ENCODE results near the gene FN3K. TPM values are rescaled to one million over a fixed set of nuclear protein-coding genes. Genes with fewer than 3 reads are reported as not detected.
A peak's percentile ranks its signal among the peaks of the same experiment; 100 is the strongest.

FN3K gene
- total and polyA plus RNA-seq, 2 of the 8 experiments (the other 6 are each of a cell fraction or from before 2014, with no cell fraction given) = 0.88 to 14.2 TPM

GRCh38 chr17:82789051-82789592, 53.7 kb downstream of the FN3K start:
- Histone ChIP-seq H3K4me3 (ENCODE audit: extremely low read depth in 1 of 4, insufficient read depth in 2 of 4, low read depth in 3 of 4, low read length in 4 of 4) (no peak overlapping the region), H3K56ac (replicated peaks; ENCODE audit: insufficient read length, low read depth, low read length) (no peak overlapping the region), H4K20me1 (replicated peaks in 1 of 2; ENCODE audit: control insufficient read depth in 1 of 2, insufficient read depth in 2 of 2, low read length in 2 of 2) (peaks cover 8 to 24% of the 10 kb centered on the region in 2 experiments), H4K91ac (replicated peaks; ENCODE audit: insufficient read length, low read length) (no peak overlapping the region), H3K14ac (ENCODE audit: insufficient read length) (no peak overlapping the region), H3K79me1 (ENCODE audit: low read depth, low read length) (peaks cover 27% of the 10 kb centered on the region), H2BK15ac (ENCODE audit: low read length) (no peak overlapping the region), H2BK12ac (ENCODE audit: low read depth, low read length) (no peak overlapping the region), H2AFZ (ENCODE audit: low read length) (no peak overlapping the region), H3K4me1 (replicated peaks in 1 of 4; ENCODE audit: control insufficient read depth in 3 of 4, insufficient read depth in 4 of 4, low read length in 3 of 4) (no peaks in the 10 kb centered on the region), H3K9ac (replicated peaks in 1 of 4; ENCODE audit: extremely low read depth in 1 of 4, low read depth in 3 of 4, low read length in 3 of 4) (peak overlapping the region in 1 of 4 experiments; percentile 22; a peak in 1 of 7 replicates), H3K27me3 (replicated peaks in 1 of 4; ENCODE audit: control insufficient read depth in 3 of 4, extremely low read depth in 1 of 4, insufficient read depth in 3 of 4, low read length in 3 of 4) (no peaks in the 10 kb centered on the region), H3K9me3 (ENCODE audit: insufficient read depth in 2 of 2, low read depth in 1 of 2, low read length in 1 of 2) (no peaks in the 10 kb centered on the region), H3K36me3 (ENCODE audit: control insufficient read depth in 2 of 4, insufficient read depth in 4 of 4, low read length in 3 of 4) (peaks cover 0 to 5% (median 2%) of the 10 kb centered on the region in 4 experiments; a peak in 3 of 8 replicates), H3K27ac (ENCODE audit: low read depth, low read length) (no peak overlapping the region), H3K23me2 (ENCODE audit: low read depth, low read length) (0 out of 2 replicates have a peak, but pooled peaks cover 2% of the 10 kb centered on the region), H3K4me2 (ENCODE audit: insufficient read depth in 1 of 2, low read depth in 2 of 2, low read length in 2 of 2) (no peak overlapping the region), H3K18ac (ENCODE audit: extremely low read depth, low read length) (no peak overlapping the region), H2BK120ac (replicated peaks; ENCODE audit: low read depth, low read length) (no peak overlapping the region), H3K23ac (ENCODE audit: insufficient read length) (no peak overlapping the region), H2AK5ac (ENCODE audit: low read depth, low read length) (no peak overlapping the region), H4K5ac (ENCODE audit: insufficient read length, low read depth, low read length) (no peak overlapping the region), H3K79me2 (ENCODE audit: control insufficient read depth in 1 of 2, insufficient read depth in 2 of 2, low read length in 2 of 2) (peaks cover 0 to 32% of the 10 kb centered on the region in 2 experiments; a peak in 2 of 4 replicates), H4K8ac (ENCODE audit: extremely low read depth, insufficient read depth, low read length) (no peak overlapping the region), H2BK20ac (ENCODE audit: low read length) (no peak overlapping the region), H2BK5ac (ENCODE audit: low read depth, low read length) (peak overlapping the region; percentile 44; the same call in 1 of the 2 replicates), H3K4ac (replicated peaks; ENCODE audit: insufficient read length, low read depth, low read length) (no peak overlapping the region)
- POLR2A ChIA-PET (ENCODE audit: partially characterized antibody) = no interaction called here
- no peak for FAIRE-seq
- CTCF ChIA-PET (ENCODE audit: partially characterized antibody) = interaction anchor here (1.1 to 1.2 kb wide), 3 partner anchors 14 to 216 kb away, joined by 3 to 5 read pairs (median 4); no protein-coding TSS in a partner anchor
- no peak for DNase-seq (ENCODE audit: low read depth in 1 of 2, low spot score in 2 of 2)
- 90% methylated on average over 17 of the region's 19 CpGs; no CpG with 5 or more reads in 1 of the 2 experiments for WGBS, 2 experiments (ENCODE audit: extremely low coverage in 1 of 2, insufficient coverage in 1 of 2, insufficient read length in 1 of 2, insufficient replicate concordance in 2 of 2, low coverage in 1 of 2, low lambda C conversion rate in 2 of 2, missing lambda C conversion rate in 1 of 2)
- TF ChIP-seq JUND (IDR thresholded peaks at IDR 0.05; ENCODE audit: low read length) (no peak), YY1 (IDR thresholded peaks at IDR 0.05; ENCODE audit: low read depth, low read length) (no peak), GTF2F1 (IDR thresholded peaks at IDR 0.05; ENCODE audit: borderline replicate concordance, low read depth, low read length) (no peak), MAFK (IDR thresholded peaks at IDR 0.05; ENCODE audit: low read depth, low read length) (no peak), RAD21 (IDR thresholded peaks at IDR 0.05 in 1 of 2, conservative IDR thresholded peaks at IDR 0.05 in 1 of 2; ENCODE audit: low read depth in 2 of 2, low read length in 2 of 2) (no peak), SUZ12 (IDR thresholded peaks at IDR 0.05; ENCODE audit: low read length) (no peak), EZH2 (IDR thresholded peaks at IDR 0.05; ENCODE audit: low read depth, low read length, severe bottlenecking) (no peak), SIX5 (IDR thresholded peaks at IDR 0.05; ENCODE audit: low read depth, low read length) (no peak), JUN (IDR thresholded peaks at IDR 0.05; ENCODE audit: low read depth, low read length) (no peak), TBP (IDR thresholded peaks at IDR 0.05; ENCODE audit: low read depth, low read length) (no peak), SIN3A (conservative IDR thresholded peaks at IDR 0.05 in 1 of 2, IDR thresholded peaks at IDR 0.05 in 1 of 2; ENCODE audit: low read depth in 1 of 2, low read length in 2 of 2) (no peak)
- TF ChIP-seq, protein P1, sequence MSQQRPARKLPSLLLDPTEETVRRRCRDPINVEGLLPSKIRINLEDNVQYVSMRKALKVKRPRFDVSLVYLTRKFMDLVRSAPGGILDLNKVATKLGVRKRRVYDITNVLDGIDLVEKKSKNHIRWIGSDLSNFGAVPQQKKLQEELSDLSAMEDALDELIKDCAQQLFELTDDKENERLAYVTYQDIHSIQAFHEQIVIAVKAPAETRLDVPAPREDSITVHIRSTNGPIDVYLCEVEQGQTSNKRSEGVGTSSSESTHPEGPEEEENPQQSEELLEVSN (IDR thresholded peaks at IDR 0.05) = no peak

Measured in H1 (cell line).